ENCODE data around the gene NEDD4L.

GRCh38 chr18:58270396-58270795 lies 226.4 kb downstream of the NEDD4L start:
- TF ChIP-seq, protein P1, sequence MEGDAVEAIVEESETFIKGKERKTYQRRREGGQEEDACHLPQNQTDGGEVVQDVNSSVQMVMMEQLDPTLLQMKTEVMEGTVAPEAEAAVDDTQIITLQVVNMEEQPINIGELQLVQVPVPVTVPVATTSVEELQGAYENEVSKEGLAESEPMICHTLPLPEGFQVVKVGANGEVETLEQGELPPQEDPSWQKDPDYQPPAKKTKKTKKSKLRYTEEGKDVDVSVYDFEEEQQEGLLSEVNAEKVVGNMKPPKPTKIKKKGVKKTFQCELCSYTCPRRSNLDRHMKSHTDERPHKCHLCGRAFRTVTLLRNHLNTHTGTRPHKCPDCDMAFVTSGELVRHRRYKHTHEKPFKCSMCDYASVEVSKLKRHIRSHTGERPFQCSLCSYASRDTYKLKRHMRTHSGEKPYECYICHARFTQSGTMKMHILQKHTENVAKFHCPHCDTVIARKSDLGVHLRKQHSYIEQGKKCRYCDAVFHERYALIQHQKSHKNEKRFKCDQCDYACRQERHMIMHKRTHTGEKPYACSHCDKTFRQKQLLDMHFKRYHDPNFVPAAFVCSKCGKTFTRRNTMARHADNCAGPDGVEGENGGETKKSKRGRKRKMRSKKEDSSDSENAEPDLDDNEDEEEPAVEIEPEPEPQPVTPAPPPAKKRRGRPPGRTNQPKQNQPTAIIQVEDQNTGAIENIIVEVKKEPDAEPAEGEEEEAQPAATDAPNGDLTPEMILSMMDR (IDR thresholded peaks at IDR 0.05): no peak
- TF ChIP-seq POLR2AphosphoS5 (IDR thresholded peaks at IDR 0.05): no peak
- no peak for TF ChIP-seq EP300 (IDR thresholded peaks at IDR 0.05)

Measured in esophagus muscularis mucosa (tissue), 4 donors.